ENCODE measurements around the gene DNAL1.

DNA sequence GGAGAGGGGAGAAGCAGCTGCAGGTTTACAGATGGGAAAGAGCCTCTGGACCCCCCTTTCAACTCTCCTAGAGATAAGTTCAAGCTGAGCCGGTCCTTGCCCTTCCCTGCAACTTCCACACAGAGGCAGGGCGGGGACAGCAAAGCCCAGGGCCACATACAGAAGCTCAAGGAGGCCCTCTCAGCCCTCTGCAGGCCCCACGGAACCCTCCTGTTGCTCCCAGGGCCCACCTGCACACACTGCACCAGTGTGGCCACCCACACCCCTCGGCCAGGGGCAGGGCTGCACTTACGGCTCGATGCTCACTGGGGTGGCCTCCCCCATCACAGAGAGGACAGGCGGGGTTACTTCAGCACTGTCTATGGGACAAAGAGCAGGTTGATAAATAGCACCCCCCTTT lies 82.4 kb downstream of the DNAL1 start:
- TF ChIP-seq POLR2A (IDR thresholded peaks at IDR 0.05; ENCODE audit: low read length) = no peak
- TF ChIP-seq GATA1 (IDR thresholded peaks at IDR 0.05; ENCODE audit: low read depth, low read length) = no peak
